PC-3 (cell line): ENCODE data around the gene UMODL1.

ENCODE experiments used
- EZH2 ChIP-seq: fragments of 300-600 bp; sonication (generic); IDR thresholded peaks from one replicate; pipeline ENCODE4 v1.6.1; 2017; ENCODE audit warnings: antibody characterized with exemption, mild to moderate bottlenecking, low read length; ENCODE audit not compliant: unreplicated experiment
- TF ChIP-seq, protein P1 (sequence below): fragments of 300-600 bp; sonication (generic); conservative IDR thresholded peaks from 2 replicates; pipeline ENCODE4 v1.5.1; 2017; ENCODE audit warnings: antibody characterized with exemption, low read depth, mild to moderate bottlenecking, low read length

DNA sequence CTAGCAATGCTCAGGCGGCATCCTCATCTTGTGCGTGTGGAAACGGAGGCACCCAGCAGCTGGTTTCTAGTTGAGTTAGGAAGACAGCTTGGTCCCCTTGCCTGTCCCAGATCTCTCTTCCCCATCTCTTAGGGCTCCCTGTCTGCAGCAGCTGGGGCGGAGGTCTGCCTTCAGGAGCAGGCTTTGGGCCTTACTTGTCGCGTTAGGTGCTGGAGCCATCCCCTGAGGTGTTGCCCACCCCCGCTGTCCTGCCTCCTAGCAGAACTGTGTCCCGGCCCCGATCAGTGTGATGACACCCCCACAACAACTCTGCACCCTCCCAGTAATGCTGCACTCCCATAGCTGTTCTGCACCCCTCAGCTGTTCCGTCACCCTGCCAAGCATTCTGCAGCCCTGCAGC lies 40.7 kb downstream of the UMODL1 start:
- TF ChIP-seq, protein P1, sequence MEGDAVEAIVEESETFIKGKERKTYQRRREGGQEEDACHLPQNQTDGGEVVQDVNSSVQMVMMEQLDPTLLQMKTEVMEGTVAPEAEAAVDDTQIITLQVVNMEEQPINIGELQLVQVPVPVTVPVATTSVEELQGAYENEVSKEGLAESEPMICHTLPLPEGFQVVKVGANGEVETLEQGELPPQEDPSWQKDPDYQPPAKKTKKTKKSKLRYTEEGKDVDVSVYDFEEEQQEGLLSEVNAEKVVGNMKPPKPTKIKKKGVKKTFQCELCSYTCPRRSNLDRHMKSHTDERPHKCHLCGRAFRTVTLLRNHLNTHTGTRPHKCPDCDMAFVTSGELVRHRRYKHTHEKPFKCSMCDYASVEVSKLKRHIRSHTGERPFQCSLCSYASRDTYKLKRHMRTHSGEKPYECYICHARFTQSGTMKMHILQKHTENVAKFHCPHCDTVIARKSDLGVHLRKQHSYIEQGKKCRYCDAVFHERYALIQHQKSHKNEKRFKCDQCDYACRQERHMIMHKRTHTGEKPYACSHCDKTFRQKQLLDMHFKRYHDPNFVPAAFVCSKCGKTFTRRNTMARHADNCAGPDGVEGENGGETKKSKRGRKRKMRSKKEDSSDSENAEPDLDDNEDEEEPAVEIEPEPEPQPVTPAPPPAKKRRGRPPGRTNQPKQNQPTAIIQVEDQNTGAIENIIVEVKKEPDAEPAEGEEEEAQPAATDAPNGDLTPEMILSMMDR = no peak
- no peak for TF ChIP-seq EZH2
